ENCODE measurements around the gene DDX5.
"Not testable (repeated sequence)": the region's sequence is repeated elsewhere in the genome, so short reads cannot be mapped to it uniquely, and the experiment has no call there.

Gene DDX5

DNA sequence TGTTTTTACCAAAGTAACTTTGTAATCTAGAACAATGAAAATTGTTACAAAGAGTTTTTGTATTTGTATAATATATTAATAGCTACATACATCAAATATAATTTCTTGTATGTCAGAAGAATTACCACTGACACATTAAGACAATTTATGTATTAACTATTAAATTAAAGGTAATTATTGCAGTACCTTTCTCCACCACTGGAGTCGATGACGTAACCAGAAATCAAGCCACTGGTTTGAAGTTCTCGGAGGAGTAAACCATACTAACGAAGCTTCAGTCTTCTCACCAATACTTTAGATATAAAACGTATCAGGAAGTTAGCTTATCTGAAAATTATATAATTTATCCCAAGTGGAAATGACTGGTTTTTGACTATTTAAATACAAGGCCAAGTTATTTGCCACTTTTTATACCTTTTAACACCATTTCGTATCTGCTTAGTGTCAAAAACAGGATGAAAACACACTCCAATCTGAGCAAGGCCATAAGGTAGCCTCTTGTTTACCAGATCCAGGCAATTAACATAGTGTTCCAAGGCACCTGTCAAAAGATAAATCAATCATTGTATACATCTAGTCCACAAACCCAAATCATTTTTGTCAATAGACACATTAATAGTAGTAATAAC, 13.5 kb downstream of the DDX5 start:
- no peak for DNase-seq (ENCODE audit: low read depth)

DNA sequence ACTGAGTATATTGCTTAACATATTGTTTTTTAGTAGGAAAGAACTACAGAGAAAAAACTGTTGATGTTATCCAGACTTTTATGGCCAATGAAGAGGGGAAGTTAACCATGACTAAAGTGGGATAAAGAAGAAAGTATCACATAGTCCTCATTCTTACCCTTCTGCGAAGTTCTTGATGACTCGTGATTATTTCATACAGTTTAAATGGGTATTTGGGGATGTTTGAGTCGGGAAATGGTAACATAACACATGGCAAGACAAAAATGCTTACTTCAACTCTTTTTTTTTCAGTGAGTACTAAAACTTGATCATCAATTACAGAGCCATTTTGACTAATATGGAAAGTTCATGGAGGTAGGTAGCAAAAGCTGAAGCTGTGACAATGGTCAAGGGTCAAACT, 14.1 kb downstream of the DDX5 start:
- DNase-seq (ENCODE audit: low read depth): no peak

- DNase-seq (ENCODE audit: low read depth): no peak
These were observed 14.8 kb downstream of the DDX5 start for GRCh38 chr17:64491034-64491860.

- no peak for DNase-seq (ENCODE audit: low read depth)
These were observed 17.8 kb downstream of the DDX5 start for GRCh38 chr17:64488301-64488700.

DNA sequence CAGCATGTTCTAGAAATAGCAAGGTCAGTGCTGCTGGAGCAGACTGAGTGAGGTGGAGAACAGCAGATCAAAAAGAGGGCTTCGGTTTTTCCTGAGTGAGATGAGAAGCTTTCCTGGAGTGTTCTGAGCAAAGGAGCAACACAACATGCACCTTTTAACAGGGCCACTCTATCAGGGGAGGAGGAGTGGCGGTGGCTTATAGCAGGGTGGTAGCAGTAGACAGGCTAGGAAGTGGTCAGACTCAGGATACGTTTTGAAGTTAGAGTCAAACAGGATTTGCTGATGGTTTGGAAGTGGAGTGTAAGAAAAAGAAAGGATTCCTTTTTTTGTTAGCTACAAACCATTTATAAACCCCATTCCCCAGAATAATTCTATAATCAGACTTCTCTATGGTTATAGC, 21.7 kb downstream of the DDX5 start:
- no peak for DNase-seq (ENCODE audit: low read depth)

DNA sequence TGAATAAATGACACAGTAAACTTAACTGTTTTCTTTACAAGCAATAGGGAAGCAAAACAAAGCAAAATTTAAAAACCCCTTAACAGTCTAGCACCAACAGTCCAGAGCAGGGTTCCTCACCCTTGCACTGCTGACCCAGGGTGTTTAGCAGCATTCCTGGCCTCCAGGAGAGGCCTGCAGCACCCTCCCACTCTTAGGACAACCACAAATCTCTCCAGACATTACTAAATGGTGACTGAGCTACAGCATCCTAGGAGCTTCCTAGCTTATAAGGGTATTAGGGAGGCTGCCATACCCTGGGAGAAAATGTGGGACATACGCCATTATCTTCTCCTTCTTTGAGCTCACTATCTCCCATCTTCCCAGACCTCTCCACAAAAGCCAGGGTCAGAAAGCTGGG, 25.1 kb downstream of the DDX5 start:
- DNase-seq (ENCODE audit: low read depth): no peak

DNA sequence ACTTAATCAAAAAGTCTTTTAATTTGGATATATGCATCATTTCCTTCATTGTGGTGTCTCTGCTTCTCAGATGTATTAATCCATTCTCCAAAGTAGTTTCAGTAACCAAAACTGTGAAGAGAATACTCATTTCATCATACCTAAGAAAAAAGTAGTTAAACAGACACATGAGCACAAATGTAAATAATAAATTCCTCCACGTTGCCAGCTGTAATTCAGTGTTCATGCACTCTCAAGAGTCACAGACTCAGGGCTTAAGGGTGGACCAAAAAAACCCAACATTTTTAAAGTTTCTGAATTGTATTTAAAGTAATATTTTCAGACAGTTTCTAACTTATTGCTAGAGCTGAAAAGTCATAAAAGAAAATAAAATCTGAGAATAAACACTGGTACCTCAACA, 28.2 kb downstream of the DDX5 start:
- DNase-seq (ENCODE audit: low read depth): no peak

GRCh38 chr17:64472564-64472963, 33.5 kb downstream of the DDX5 start:
- DNase-seq (ENCODE audit: low read depth): no peak

- no peak for DNase-seq (ENCODE audit: low read depth)
These were observed 34.6 kb downstream of the DDX5 start for GRCh38 chr17:64471440-64471839.

GRCh38 chr17:64470625-64471024, 35.5 kb downstream of the DDX5 start:
- no peak for DNase-seq (ENCODE audit: low read depth)

DNA sequence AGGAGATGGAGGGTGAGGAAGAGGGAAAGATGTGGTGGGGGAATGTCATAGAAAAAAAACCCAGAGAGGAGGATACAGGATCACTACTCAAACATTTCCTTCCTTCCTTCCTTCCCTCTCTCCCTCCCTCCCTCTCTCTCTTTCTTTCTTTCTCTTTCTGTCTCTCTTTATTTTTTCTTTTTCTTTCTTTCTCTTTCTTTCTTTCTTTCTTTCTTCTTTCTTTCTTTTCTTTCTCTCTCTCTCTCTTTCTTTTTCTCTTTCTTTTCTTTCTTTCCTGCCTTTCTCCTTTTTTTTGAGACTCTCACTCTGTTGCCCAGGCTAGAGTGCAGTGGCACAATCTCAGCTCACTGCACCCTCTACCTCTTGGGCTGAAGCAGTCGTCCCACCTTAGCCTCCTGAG, 39.3 kb downstream of the DDX5 start:
- not testable (repeated sequence) for DNase-seq (ENCODE audit: low read depth)

DNA sequence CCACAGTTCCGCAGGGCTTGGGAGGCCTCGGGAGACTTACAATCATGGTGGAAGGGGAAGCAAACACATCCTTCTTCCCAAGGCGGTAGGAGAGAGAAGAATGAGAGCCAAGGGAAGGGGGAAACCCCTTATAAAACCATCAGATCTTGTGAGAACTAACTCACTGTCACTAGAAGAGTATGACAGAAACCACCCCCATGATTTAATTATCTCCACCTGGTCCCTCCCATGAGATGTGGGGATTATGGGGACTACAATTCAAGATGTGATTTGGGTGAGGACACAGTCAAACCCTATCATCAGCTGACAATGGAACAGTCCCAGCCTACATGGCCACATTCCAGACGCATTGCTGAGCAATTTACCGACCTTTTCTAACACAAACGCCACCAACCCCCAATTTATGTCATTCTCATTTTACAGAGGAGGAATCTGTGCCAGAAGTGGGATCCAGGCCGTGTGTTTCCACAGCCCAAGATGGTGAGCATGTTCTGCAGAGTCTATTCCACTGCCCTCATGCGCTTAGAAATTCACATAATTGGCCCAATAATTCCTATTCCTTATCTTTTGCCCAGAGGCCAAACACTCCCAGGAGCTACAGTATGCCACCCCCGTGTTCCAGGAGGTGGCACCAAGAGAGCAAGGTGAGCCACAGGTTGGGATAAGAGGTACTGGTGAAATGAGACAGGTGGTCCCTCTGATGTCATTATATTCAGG, 39.9 kb downstream of the DDX5 start:
- no peak for DNase-seq (ENCODE audit: low read depth)

- no peak for DNase-seq (ENCODE audit: low read depth)
These were observed 44.3 kb downstream of the DDX5 start for GRCh38 chr17:64461788-64462187.

DNA sequence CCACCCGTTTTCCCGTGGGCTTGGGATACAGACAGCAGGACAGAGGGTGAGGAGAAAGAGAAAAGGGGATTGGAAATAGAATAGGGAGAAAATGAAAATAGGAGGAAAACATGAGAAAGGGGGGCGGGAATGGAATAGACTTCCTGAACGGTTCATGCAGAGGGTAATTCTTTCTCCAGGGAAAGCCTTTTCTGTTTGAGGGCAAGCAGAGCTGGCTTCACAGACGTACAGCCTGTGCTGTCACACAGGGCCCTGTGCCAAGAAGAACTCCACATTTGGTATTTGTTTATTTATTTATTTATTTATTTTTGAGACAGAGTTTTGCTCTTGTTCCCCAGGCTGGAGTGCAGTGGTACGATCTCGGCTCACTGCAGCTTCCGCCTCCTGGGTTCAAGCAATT, 45.1 kb downstream of the DDX5 start:
- no peak for DNase-seq (ENCODE audit: low read depth)

- DNase-seq (ENCODE audit: low read depth): not testable (repeated sequence)
These were observed 46.3 kb downstream of the DDX5 start for GRCh38 chr17:64459818-64460217.

GRCh38 chr17:64459284-64459747, 46.8 kb downstream of the DDX5 start:
- no peak for DNase-seq (ENCODE audit: low read depth)

- DNase-seq (ENCODE audit: low read depth): no peak
These were observed 47.3 kb downstream of the DDX5 start for GRCh38 chr17:64458756-64459155.

DNA sequence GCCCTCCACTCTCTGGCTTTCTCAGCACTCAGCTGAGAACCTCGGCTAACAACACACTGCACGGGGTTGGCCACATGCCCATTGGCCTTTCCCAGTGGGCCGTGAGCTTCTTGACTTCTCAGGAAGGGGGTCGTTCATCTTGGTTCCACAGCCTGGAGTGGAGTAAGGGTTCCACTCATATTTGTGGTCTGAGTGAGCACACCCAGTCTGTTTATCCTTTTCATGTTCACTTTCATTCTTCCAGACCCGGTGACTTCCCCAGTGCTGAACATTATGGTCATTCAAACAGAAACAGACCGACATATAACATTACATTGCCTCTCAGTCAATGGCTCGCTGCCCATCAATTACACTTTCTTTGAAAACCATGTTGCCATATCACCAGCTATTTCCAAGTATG, 48.9 kb downstream of the DDX5 start:
- no peak for DNase-seq (ENCODE audit: low read depth)

DNA sequence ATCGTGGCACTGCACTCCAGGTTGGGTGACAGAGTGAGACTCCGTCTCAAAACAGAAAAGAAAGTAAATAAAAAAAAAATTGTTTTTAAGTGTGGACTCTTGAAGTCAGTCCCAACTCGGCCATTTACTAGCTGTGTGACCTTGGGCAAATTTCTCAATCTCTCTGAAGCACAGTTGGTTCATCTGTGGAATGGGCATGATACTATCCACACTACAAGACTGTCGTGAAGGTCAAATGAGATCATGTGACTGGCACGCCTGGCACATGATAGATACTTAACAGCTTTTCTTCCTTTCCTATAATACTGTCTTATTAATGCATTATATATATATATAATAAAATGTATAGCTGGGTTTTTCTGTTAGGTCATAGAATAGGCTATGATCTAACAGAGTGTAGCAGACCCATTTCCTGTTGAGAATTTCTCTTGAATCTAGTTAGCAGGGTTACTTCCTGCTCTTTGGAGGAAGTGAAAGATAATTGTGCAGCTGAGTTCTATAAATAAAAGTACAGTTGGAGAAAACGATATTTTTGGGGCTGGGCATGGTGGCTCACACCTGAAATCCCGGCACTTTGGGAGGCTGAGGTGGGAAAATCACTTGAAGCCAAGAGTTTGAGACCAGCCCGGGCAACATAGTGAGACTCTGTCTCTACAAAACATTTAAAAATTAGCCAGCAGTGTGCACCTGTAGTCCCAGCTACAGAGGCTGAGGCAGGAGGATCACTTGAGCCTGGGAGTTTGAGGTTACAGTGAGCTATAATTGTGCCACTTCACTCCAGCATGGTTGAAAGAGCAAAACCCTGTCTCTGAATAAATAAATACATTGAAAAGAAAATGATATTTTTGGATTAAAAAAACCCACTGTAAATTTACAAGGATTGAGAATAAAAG, 49.9 kb downstream of the DDX5 start:
- no peak for DNase-seq (ENCODE audit: low read depth)

GRCh38 chr17:64449545-64449944, 56.5 kb downstream of the DDX5 start:
- DNase-seq (ENCODE audit: low read depth): no peak

DNA sequence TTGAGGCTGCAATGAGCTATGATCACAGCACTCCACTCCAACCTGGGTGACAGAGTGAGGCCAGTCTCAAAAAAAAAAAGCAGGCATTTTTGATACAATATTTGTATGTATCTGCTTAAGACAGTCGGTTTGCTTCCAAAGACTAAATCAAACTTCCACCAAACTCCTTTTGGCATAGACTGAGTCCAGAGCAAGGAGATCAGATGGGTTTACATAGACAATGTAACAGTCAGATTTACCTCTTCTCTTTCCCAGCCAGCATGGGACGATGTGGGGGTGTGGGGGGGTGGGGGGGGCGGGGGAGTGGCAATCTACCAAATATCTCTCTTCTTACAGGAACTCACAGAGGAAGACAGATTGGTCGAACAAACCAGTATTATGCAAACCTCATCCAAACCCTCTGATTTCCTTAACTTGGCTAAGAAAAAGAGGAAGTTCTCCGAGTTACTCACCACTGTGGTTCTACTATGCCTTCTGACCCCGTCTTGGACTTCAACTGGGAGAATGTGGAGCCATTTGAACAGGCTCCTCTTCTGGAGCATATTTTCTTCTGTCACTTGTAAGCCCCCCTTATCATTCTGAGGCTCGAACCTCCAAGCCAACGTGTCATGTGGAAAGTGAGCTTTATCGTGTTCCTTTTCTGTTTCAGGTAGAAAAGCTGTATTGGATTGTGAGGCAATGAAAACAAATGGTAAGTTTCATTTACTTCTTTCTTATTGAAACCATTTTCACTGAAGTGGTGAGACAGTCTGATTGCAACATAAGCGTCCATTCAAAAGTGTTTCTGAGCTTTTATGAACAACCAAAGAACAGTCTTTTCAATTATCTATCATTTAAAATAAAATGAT, 57.2 kb downstream of the DDX5 start, which contains the start of gene MILR1:
MILR1 (plus strand) TSS at position 451 of the 848 bp plus-strand sequence; CDS start at position 505, 54 bp downstream.
- DNase-seq (ENCODE audit: low read depth): no peak

All from activated T-helper 9 cell treated with anti-CD3 and anti-CD28 coated beads, Interleukin-2, amount 50 U/mL, for 16 hours (primary cell).